ENCODE measurements around the gene CAVIN3. TPM values are rescaled to one million over a fixed set of nuclear protein-coding genes. Genes with fewer than 3 reads are reported as not detected.

The CAVIN3 gene
- polyA plus RNA-seq, 1 donor (not counting 4 experiments of a cell fraction or from before 2014, with no cell fraction given) = 30.1 TPM

DNA sequence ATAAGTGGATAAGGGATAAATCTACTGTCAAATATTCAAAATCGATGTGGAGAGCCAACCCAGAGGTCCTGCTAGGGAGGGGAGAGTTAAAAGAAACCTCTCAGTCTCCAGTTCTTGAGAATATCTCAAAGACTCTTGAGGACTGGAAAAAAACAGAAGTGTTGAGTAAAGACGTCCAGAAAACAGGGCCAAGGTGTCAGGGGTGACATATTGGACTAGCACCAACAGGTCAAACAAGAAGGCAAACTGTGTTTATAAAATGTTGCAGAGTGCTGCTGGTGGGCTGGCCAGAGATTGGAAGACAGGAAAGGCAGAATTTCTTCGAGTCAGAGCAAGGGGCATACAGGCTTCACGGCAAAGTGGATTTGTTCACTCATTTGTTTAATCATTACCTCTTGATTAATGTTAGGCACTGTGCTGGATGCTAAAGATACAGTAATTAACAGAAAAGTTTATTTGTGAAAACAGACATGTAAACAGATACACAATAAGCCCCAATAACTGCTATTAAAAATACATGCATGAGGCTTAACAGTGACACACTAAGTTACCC, 36.3 kb upstream of the CAVIN3 start:
- no peaks in the 10 kb centered on the region for H3K36me3 ChIP-seq (ENCODE audit: control insufficient read depth in 2 of 2, extremely low read depth in 1 of 2, insufficient read depth in 2 of 2, low read length in 2 of 2)
- H3K27ac ChIP-seq (ENCODE audit: control insufficient read depth, insufficient read depth, low read length) = no peak overlapping the region
- peaks cover 6% of the 10 kb centered on the region for H3K4me1 ChIP-seq (ENCODE audit: control insufficient read depth, extremely low read depth, insufficient read depth, low read length)
- no peaks in the 10 kb centered on the region for H3K9me3 ChIP-seq (ENCODE audit: control insufficient read depth, low read depth, low read length)
- DNase-seq (ENCODE audit: low read depth, low spot score) = no peak
- no peaks in the 10 kb centered on the region for H3K27me3 ChIP-seq (ENCODE audit: control insufficient read depth, extremely low read depth, insufficient read depth, low read length)
- dilution Hi-C loops (cut with MboI; ENCODE audit: extremely low pct_ligation_motif_present, low sequenced_read_pairs) = no loop called here
- no peak for FAIRE-seq
- TF ChIP-seq EZH2 (IDR thresholded peaks at IDR 0.05; ENCODE audit: low read length) = no peak
- TF ChIP-seq, protein P1, sequence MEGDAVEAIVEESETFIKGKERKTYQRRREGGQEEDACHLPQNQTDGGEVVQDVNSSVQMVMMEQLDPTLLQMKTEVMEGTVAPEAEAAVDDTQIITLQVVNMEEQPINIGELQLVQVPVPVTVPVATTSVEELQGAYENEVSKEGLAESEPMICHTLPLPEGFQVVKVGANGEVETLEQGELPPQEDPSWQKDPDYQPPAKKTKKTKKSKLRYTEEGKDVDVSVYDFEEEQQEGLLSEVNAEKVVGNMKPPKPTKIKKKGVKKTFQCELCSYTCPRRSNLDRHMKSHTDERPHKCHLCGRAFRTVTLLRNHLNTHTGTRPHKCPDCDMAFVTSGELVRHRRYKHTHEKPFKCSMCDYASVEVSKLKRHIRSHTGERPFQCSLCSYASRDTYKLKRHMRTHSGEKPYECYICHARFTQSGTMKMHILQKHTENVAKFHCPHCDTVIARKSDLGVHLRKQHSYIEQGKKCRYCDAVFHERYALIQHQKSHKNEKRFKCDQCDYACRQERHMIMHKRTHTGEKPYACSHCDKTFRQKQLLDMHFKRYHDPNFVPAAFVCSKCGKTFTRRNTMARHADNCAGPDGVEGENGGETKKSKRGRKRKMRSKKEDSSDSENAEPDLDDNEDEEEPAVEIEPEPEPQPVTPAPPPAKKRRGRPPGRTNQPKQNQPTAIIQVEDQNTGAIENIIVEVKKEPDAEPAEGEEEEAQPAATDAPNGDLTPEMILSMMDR (optimal IDR thresholded peaks at IDR 0.05 in 1 of 3, IDR thresholded peaks at IDR 0.05 in 1 of 3, conservative IDR thresholded peaks at IDR 0.05 in 1 of 3; ENCODE audit: extremely low read depth in 1 of 3, insufficient read depth in 2 of 3, low read length in 3 of 3) = no peak
- peak overlapping the region; percentile 85 for H2AFZ ChIP-seq (ENCODE audit: control insufficient read depth, low read length)
- H4K20me1 ChIP-seq (ENCODE audit: control insufficient read depth, extremely low read depth, insufficient read depth, low read length) = no peaks in the 10 kb centered on the region
- H3K4me3 ChIP-seq (ENCODE audit: control insufficient read depth in 2 of 3, extremely low read depth in 1 of 3, insufficient read depth in 2 of 3, low read depth in 1 of 3, low read length in 3 of 3) = no peak overlapping the region
- no peaks in the 10 kb centered on the region for H3K9me1 ChIP-seq (ENCODE audit: control insufficient read depth, extremely low read depth, insufficient read depth, low read length)
- no peaks in the 10 kb centered on the region for H3K79me2 ChIP-seq (ENCODE audit: control insufficient read depth, insufficient read depth, low read length)
- H3K4me2 ChIP-seq (ENCODE audit: control insufficient read depth, extremely low read depth, insufficient read depth, low read depth, low read length) = peak overlapping the region; percentile 50
- no peak overlapping the region for H3K9ac ChIP-seq (ENCODE audit: control insufficient read depth, extremely low read depth, insufficient read depth, low read length)

DNA sequence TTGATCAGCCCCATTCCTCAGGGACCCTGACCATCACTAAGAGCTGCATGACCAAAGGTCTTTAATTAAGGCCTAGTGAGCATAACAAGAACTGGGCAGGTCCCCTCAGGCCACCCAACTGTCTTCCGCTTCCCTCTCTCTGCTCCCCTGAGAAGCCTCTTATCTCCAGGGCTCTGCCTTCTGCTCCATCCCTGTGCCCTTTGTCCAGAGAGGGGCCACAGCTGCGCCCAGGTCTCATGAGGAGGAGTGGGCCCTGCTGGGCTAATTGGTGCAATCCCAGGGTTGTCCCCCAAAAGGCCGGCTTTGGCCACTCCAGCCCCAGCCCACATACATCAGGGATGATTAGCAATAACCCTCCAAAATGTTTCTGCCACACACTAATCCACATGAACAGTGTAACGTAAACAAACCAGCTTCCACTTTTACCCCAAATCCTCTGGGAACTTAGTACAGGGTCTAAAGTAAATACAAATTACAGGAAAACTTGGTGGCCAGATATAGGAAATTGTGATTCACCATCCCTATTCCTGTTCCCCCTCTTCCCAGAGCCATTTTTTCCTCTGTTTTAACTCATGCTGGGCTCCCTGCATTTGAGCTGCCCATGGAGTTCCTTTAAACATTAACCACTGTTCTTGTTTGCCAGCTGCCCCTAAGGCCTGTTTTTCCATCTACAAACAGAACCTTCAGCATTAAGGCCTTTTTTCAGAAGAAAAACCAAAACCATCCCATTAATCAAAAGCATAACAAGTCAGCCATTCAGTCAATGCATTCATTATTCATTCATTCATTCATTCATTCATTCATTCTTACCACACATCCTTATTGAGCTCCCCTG, 34.6 kb upstream of the CAVIN3 start:
- Histone ChIP-seq H4K20me1 (ENCODE audit: control insufficient read depth, extremely low read depth, insufficient read depth, low read length) (no peaks in the 10 kb centered on the region), H3K9ac (ENCODE audit: control insufficient read depth, extremely low read depth, insufficient read depth, low read length) (no peak overlapping the region), H3K4me3 (ENCODE audit: control insufficient read depth in 2 of 3, extremely low read depth in 1 of 3, insufficient read depth in 2 of 3, low read depth in 1 of 3, low read length in 3 of 3) (no peak overlapping the region), H3K36me3 (ENCODE audit: control insufficient read depth in 2 of 2, extremely low read depth in 1 of 2, insufficient read depth in 2 of 2, low read length in 2 of 2) (no peaks in the 10 kb centered on the region), H3K4me1 (ENCODE audit: control insufficient read depth, extremely low read depth, insufficient read depth, low read length) (peaks cover 6% of the 10 kb centered on the region), H2AFZ (ENCODE audit: control insufficient read depth, low read length) (no peak overlapping the region), H3K27me3 (ENCODE audit: control insufficient read depth, extremely low read depth, insufficient read depth, low read length) (no peaks in the 10 kb centered on the region), H3K27ac (ENCODE audit: control insufficient read depth, insufficient read depth, low read length) (no peak overlapping the region), H3K79me2 (ENCODE audit: control insufficient read depth, insufficient read depth, low read length) (no peaks in the 10 kb centered on the region), H3K4me2 (ENCODE audit: control insufficient read depth, extremely low read depth, insufficient read depth, low read depth, low read length) (no peak overlapping the region), H3K9me3 (ENCODE audit: control insufficient read depth, low read depth, low read length) (no peaks in the 10 kb centered on the region), H3K9me1 (ENCODE audit: control insufficient read depth, extremely low read depth, insufficient read depth, low read length) (no peaks in the 10 kb centered on the region)
- DNase-seq (ENCODE audit: low read depth, low spot score) (no peak), FAIRE-seq (no peak)
- dilution Hi-C loops (cut with MboI; ENCODE audit: extremely low pct_ligation_motif_present, low sequenced_read_pairs) = no loop called here
- TF ChIP-seq, protein P1 (optimal IDR thresholded peaks at IDR 0.05 in 1 of 3, IDR thresholded peaks at IDR 0.05 in 1 of 3, conservative IDR thresholded peaks at IDR 0.05 in 1 of 3; ENCODE audit: extremely low read depth in 1 of 3, insufficient read depth in 2 of 3, low read length in 3 of 3) = no peak
- no peak for TF ChIP-seq EZH2 (IDR thresholded peaks at IDR 0.05; ENCODE audit: low read length)
